ENCODE data around the gene CFAP53.

CFAP53 gene, protein sequence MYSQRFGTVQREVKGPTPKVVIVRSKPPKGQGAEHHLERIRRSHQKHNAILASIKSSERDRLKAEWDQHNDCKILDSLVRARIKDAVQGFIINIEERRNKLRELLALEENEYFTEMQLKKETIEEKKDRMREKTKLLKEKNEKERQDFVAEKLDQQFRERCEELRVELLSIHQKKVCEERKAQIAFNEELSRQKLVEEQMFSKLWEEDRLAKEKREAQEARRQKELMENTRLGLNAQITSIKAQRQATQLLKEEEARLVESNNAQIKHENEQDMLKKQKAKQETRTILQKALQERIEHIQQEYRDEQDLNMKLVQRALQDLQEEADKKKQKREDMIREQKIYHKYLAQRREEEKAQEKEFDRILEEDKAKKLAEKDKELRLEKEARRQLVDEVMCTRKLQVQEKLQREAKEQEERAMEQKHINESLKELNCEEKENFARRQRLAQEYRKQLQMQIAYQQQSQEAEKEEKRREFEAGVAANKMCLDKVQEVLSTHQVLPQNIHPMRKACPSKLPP

DNA sequence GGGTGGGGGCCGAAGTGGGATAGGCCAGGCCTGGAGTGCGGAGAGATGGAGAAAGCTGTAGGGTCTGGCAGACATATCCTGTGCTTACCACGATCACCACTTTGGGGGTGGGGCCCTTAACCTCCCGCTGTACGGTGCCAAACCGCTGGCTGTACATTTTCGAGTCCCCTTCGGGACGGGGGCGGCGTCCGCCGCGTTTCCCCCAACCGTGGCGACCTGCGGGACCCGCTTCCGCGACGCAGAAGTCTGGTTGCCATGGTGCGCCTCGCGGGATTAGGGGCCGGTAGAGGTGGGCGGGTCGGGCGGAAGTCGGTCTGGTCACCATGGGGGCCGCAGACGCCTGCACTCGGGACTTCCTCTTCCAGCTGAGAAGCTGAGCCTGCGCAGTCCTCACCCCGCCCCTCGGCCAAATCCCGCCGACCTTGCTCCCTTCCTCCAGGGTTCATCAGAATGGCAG lies at the start of gene CFAP53:
Gene CFAP53 (minus strand): TSS at position 248 of the 457 bp plus-strand sequence. CDS start 91 bp downstream, at position 157.
- TF ChIP-seq, protein P1, sequence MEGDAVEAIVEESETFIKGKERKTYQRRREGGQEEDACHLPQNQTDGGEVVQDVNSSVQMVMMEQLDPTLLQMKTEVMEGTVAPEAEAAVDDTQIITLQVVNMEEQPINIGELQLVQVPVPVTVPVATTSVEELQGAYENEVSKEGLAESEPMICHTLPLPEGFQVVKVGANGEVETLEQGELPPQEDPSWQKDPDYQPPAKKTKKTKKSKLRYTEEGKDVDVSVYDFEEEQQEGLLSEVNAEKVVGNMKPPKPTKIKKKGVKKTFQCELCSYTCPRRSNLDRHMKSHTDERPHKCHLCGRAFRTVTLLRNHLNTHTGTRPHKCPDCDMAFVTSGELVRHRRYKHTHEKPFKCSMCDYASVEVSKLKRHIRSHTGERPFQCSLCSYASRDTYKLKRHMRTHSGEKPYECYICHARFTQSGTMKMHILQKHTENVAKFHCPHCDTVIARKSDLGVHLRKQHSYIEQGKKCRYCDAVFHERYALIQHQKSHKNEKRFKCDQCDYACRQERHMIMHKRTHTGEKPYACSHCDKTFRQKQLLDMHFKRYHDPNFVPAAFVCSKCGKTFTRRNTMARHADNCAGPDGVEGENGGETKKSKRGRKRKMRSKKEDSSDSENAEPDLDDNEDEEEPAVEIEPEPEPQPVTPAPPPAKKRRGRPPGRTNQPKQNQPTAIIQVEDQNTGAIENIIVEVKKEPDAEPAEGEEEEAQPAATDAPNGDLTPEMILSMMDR (IDR thresholded peaks at IDR 0.05; ENCODE audit: control insufficient read depth, insufficient read depth, low read depth, low read length, missing control alignments) = no peak
- peak within 1 kb of the TSS; percentile 84 for H3K4me3 ChIP-seq (ENCODE audit: control insufficient read depth, low read depth, low read length)
- peak; percentile 32 for DNase-seq (ENCODE audit: low read depth)

DNA sequence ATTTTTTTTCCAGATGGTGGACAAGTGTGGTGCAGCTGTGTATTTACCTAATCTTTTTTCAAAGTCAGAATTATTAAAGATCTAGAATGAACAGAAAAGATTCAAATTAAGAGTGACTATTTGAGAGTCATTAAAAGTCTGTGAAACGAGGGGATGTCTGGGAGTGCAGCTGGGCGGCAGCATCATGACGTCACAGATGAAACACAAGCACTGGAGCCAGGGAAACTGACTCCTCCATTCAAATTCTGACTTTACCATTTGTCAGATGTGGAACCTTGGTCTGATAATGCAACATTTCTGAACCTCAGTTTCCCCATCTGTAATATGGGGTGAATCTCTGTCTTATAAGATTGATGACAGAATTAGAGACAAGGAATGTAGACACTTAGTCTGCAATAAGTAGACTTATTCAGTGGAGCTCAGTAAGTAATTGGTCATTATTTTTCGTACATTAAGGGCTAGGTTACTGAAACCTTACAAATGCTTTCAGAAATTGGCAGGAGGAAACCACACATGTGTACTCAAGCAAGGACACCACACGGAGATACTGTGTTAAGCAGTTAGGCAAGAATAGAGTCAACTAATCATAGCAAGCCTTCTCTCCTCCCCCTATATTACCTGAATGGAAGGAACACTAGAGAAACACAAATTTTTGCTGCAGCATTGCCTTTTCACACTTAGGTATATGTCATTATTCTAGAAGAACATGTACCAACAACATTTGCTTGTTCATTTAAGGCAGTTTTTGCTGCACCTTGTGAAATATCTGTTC lies 49.0 kb upstream of the CFAP53 start:
- no peak overlapping the region for H3K4me3 ChIP-seq (ENCODE audit: control insufficient read depth, low read depth, low read length)
- TF ChIP-seq, protein P1 (IDR thresholded peaks at IDR 0.05; ENCODE audit: control insufficient read depth, insufficient read depth, low read depth, low read length, missing control alignments) = no peak
- no peak for DNase-seq (ENCODE audit: low read depth)

DNA sequence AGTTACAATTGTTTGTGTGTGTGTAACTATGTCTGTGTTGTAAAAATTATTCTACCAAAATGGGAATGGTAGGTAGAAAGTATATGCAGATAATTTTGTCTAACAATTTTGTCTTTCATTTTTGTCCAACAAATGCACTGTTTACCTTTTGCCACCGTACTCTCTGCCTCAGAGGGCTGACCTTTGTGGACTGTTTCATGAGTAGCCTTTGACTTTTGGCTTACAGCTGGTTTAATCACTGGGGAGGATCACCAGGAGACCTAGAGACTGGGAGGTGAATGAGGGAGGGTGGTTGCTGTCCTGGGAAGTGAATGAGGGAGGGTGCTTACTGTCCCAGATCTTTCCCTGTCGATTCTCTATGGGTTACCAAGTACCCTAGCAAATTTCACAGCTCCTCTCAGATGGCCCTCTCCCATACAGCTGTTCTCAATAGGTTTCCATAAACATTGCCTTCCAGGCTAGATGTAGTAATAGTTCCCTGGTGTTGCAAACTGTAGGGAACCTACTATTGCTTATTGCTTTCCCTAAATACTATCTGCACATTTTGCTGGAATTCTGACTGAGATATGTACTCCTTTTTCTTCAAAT lies 47.7 kb upstream of the CFAP53 start:
- H3K4me3 ChIP-seq (ENCODE audit: control insufficient read depth, low read depth, low read length) = no peak overlapping the region
- TF ChIP-seq, protein P1 (IDR thresholded peaks at IDR 0.05; ENCODE audit: control insufficient read depth, insufficient read depth, low read depth, low read length, missing control alignments) = no peak
- no peak for DNase-seq (ENCODE audit: low read depth)

DNA sequence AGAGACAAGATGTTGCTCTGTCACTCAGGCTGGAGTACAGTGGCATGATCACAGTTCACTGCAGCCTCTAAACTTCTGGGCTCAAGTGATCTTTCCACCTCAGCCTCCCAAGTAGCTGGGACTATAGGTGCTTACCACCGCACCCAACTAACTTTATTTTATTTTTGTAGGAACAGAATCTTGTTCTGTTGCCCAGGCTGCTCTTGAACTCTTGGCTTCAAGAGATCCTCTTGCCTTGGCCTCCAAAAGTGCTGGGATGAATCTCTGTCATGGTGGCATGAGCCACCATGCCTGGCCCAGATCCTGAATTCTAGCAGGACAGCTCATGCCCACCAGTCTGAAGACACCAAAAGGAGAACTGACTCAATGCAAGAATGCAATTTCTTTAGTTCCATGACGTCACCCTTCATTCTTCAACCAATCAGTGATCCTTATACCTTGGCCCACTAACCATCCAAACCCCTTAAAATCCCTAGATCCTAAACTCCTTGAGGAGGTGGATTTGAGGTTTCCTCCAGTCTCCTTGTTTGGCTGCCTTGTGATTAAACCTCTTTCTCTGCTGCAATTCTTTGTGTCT lies 46.8 kb upstream of the CFAP53 start:
- H3K4me3 ChIP-seq (ENCODE audit: control insufficient read depth, low read depth, low read length) = no peak overlapping the region
- no peak for DNase-seq (ENCODE audit: low read depth)
- TF ChIP-seq, protein P1 (IDR thresholded peaks at IDR 0.05; ENCODE audit: control insufficient read depth, insufficient read depth, low read depth, low read length, missing control alignments) = no peak

DNA sequence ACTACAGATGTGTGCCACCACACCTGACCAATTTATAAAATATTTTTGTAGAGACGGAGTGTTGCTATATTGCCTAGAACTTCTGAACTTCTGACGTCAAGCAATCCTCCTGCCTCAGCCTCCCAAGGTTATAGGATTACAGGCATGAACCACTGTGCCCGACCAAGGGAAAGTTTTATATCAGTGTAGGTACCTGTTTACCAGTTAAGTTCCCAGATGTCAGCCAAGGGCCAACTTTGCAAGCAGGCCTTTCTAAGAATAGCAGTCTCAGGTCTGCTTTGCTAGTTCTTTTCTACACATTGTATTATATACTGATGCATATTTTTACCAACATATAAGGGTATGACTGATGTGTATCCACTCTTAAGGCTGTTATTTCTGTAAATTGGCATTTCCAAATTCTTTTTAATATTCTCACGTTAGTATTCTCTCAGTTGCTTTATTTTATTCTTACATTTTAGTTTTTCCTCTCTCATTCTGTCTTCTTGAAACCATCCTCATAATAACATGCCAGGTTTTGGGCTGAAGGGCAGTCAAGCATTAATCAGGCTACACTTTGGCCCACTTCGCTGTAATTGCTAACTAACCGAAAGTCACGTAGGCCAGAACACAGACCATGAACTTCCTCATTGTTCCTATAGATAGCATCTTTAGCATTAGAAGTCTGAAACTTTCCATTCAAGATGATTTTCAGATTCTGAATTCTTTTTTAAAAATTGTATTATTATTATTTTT lies 46.2 kb upstream of the CFAP53 start:
- TF ChIP-seq, protein P1 (IDR thresholded peaks at IDR 0.05; ENCODE audit: control insufficient read depth, insufficient read depth, low read depth, low read length, missing control alignments) = no peak
- no peak for DNase-seq (ENCODE audit: low read depth)
- no peak overlapping the region for H3K4me3 ChIP-seq (ENCODE audit: control insufficient read depth, low read depth, low read length)
